NCI-H510A treated with DMSO at 0.1 percent for 48 hours (cell line): ENCODE data around the gene CEP83.

Experiments used
- DNase-seq: peaks from one replicate; lab custom pipeline; 2025; lab: John Stamatoyannopoulos, UW

Gene CEP83

DNA sequence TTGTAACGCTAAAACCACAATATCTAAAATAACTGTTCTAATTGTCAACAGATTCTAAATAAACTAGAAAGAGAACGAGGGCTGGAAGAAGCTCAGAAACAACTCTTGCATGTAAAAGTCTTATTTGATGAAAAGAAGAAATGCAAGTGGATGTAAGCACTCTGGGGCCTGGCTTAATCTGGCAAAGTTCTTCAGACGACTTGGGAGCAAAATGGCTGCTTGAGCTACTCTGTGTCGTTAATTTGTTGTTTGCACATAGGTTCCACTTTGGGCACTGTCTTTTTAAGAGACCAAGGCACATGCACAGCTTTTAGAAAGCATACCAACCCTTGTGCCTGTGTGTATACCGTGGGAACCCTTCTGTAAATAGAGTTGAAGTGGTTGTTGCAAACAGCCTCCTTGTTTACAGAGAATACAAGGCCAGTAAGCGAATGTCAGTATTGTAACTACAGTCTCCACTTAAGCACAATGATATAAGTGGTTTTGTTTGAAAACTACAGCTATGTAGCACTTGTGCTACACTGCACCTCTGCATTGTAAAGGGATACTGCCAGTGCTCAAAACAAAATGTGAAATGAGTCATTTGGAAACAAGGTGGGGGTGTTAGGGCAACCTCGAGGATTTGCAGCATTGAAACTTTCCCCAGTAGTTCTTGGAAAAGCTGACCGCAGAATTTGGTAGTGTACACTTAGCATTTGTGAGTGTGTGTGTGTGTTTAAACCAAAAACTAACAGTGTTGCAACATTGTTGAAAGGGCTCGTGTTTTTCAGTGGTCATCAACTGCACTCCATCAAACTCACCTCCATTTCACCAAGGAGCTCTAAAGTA is 154.3 kb downstream of the CEP83 start:
- peak; percentile 87 for DNase-seq

DNA sequence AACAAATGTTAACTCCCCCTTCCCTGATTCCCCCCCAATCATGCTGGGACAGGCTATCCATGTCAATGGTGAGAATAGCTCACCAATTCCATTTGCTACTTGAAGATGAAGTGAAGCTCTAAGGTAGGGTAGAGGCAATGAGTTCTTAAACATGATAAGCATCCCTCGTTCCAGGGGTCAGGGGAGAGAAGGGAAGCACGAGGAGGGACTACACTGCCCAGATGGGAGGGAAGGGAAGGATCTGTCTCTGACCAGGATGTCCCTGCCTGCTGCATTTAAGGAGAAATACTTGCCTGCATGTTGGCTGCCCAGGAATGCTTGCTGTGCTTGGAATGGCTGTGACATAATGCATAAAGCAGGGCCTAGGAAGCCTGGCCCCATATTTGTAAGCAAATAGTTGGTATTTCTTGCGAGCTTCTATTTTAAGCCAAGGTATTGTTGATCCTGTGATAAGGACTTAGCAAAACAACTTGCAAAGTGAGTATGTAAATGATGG is 155.1 kb downstream of the CEP83 start:
- no peak for DNase-seq

DNA sequence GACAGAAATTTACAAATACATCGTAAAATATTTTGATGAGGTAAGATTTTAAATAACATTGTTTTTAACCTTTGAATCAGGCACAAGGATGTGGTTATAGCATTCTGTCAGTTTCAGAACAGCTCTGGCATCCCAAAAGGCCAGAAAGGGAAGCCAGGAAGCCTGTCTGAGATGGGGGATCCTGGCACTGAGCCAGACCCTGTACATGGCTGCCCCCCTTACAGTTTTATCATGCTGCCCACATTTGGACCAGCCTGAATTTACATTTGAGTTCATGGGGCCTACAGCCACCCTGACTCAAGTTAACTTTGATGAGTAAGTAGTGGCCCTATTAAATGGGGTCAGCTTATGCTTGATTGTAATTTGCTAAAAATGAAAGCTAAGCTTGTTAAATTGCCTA is 155.7 kb downstream of the CEP83 start:
- DNase-seq: no peak

DNA sequence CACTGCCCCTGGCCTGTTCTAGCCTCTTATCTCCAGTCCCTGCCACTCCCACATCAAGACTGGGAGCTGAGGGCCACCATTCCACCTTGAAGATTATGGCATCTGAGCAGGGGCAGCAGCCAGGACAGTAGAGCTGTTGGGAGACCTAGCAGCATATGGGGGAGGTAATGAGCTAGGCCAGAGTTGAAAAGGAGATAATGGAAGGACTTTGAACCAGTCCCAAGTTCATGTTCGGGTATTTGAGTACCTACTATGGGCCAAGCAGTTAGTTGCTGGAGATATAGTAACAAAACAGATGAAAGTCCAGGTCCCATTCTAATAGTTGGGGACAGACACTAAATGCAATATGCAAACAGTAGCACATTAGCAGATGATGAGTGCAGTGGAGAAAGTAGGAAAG is 159.8 kb downstream of the CEP83 start:
- DNase-seq: no peak

- no peak for DNase-seq
Measured at GRCh38 chr12:94297876-94298505, 161.7 kb downstream of the CEP83 start.

- no peak for DNase-seq
Measured at GRCh38 chr12:94297096-94297699, 162.5 kb downstream of the CEP83 start.

DNA sequence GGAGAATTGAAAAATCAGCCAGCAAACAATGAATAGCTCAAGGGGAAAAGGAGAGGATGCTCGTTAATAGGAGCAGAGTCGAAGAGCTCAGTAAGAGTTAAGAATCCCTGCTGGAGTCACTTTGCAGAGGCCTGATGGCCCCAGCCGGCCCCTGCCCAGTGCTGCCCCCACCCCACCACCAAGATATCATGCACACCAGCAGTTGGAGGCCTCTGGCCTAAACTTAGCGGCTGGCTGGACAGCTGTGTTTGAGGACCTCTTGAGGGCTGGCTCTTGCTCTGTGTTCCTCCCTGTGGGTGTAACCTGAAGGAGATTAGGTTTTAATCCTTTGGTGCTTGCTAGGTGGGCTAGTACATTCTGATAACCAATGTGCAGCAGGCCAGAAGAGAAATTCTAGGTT is 169.3 kb downstream of the CEP83 start:
- DNase-seq: no peak

DNA sequence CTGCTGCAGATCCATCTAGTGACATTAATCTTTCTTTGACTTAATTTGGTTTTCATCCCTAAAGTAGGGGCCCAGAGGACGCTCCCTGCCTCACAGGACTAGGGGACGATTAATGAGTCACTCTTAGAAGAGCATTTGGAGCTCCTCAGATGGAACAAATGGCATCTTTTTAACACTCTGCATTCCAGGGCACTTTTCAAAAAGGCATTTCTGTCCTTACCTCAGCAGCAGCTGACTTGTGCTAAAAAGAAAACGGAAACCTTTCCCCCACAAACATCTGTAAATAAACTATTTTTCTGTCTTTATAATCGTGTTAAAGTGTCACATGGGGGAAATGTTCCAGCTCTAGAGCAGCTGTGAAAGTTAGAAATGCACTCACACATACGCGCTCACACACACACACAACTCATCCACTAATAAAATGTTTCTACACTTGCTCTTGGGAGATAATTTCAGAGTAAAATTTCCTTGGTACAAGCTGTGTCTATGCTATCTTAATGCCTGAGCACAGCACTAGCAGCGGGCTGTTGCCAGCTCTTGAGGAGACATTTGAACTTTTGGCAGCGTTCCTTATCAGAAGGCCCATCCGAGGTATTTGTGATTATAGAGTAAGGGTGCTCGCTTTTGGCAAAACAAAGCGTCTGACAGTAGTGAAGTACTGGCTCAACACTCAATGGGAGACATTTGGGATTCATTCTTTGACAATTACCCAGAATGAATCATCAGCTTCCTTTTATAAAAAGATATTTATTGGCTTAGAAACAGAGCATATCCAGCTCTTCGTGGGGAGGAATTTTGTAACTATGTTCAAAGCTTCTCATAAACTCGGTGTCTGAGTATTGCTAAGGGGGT is 170.0 kb downstream of the CEP83 start:
- DNase-seq: no peak

GRCh38 chr12:94287245-94287628 is 172.4 kb downstream of the CEP83 start:
- DNase-seq: no peak

GRCh38 chr12:94286583-94287244 is 173.0 kb downstream of the CEP83 start:
- no peak for DNase-seq

DNA sequence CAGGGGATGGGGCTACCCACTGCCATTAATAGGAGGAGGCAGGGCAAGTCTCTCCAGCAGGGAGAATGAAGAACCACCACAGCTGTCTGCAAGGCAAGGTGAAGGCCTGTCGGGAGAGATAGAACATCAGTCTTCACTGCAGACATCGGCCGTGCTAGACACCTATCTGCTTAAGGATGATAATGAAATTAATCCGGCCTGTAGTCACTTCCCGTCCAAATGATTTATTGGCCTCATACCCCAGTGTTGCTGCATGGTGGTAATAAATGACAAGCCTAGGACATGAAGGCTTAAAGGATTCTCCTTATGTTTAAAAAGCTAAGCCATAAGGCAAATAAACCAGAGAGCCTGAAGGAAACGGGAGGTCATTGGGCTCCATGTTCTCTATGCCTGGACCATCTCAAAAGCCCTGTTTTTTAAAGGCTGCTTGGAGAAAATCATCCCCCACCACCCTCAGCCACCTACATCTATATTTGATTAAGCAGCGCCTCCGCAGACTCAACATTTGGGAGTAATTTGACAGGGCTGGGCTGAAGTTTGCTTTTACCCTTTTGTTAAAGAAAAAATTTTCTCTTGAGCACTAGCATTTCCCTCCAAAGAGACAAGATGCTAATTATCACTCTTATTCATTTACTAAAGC is 173.6 kb downstream of the CEP83 start:
- no peak for DNase-seq

GRCh38 chr12:94284859-94285258 is 174.8 kb downstream of the CEP83 start:
- DNase-seq: no peak

DNA sequence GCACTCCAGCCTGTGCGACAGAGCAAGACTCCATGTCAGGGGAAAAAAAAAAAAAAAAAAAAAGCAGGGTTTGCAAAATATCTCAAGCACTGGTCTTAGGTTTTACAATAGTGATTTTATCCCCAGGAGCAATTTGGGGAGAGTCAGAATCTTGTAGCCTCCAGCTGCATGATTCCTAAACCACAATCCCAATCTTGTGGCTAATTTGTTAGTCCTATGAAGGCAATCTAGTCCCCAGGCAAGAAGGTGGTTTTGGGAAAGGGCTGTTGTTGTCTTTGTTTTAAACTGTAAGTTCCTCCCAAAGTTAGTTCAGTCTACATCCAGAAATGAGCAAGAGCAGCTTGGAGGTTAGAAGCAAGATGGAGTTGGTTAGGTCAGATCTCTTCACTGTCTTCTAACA is 175.6 kb downstream of the CEP83 start:
- no peak for DNase-seq

GRCh38 chr12:94282675-94283074 is 177.0 kb downstream of the CEP83 start:
- DNase-seq: no peak

- no peak for DNase-seq
Measured at GRCh38 chr12:94280063-94280462, 179.6 kb downstream of the CEP83 start.

DNA sequence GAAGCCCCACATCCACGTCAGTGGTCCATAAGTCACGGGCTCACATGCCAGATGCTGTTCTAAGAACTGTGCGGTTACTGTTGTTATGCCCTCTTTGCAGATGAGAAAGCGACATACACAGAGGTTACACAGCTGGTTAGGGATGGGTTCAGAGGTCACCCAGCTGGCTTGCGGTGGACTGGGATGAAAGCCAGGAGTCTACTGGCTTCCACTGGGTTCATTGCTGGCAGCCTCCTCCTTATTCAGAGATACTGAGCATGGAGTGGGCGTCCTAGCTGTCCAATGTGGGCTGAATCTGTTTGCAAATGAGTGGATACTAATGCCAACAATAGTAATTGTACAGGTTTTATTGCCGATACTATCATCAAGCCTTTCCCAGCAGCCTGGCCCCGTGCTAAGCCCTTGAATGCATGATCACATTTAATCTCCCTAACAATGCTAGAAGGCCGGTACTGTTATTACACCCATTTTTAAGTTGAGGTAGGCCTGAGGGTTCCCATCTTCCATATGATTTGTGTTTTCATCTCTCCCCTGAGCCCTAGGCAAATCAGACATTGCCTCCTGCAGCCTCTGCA is 182.2 kb downstream of the CEP83 start:
- no peak for DNase-seq

GRCh38 chr12:94276725-94277124 is 182.9 kb downstream of the CEP83 start:
- no peak for DNase-seq

DNA sequence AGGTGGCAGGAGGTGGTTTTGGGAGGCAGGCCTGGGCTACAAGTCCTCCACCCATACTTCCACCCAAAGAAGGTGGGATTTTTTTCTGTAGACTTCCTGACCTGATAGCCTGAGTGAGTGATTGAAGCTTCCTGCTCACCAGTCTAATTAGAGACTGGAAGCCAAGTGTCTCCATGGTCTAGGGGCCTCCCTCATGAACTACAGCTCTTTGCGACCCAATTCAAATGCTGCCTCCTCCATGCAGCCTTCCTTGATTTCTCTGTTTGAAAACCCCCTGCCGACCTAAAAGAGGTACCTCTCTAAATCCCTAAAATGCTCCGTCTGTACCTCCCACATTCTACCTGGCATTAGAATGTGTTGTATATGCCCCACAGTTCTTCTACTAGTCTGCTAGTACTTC is 186.4 kb downstream of the CEP83 start:
- DNase-seq: no peak

- DNase-seq: no peak
Measured at GRCh38 chr12:94272280-94272679, 187.4 kb downstream of the CEP83 start.

- DNase-seq: no peak
Measured at GRCh38 chr12:94271351-94271750, 188.3 kb downstream of the CEP83 start.
